Transverse colon (tissue), 4 donors: ENCODE data around the gene RNF115. TPM values are rescaled to one million over a fixed set of nuclear protein-coding genes. Genes with fewer than 3 reads are reported as not detected.

Experiments
- DNase-seq: peaks from one replicate; pipeline ENCODE4 v3.0.0-alpha.2; 2019
- H3K27ac ChIP-seq, 4 donors: fragments of 200-600 bp; sonication (generic); 2 replicates each; pipeline ENCODE4 v1.5.1; 2016 to 2018; ENCODE audit warnings: inconsistent platforms in 4 of 4
- H3K27me3 ChIP-seq: fragments of 200-600 bp; sonication (generic); 2 replicates; pipeline ENCODE4 v1.5.1; 2017; ENCODE audit warnings: inconsistent platforms
- H3K36me3 ChIP-seq, 4 donors: fragments of 200-600 bp; sonication (generic); 2 replicates each; pipeline ENCODE4 v1.5.1; 2017 to 2019; ENCODE audit warnings: inconsistent platforms in 4 of 4
- H3K4me1 ChIP-seq, 4 donors: fragments of 200-600 bp; sonication (generic); 2 replicates each; pipeline ENCODE4 v1.5.1; 2017 to 2020; ENCODE audit warnings: inconsistent platforms in 4 of 4
- H3K4me3 ChIP-seq, 4 donors: fragments of 200-600 bp; sonication (generic); 1 replicate in 1 of 4; 2 replicates in 3 of 4; pipeline versions ENCODE4 v1.5.1 to v1.6.1; 2017 to 2019; ENCODE audit warnings: inconsistent platforms in 4 of 4
- H3K9me3 ChIP-seq, 2 donors: fragments of 200-600 bp; sonication (generic); 2 replicates each; pipeline ENCODE4 v1.5.1; 2017 to 2019; ENCODE audit warnings: inconsistent platforms in 2 of 2
- CTCF ChIP-seq, 5 experiments: fragments of 200-600 bp in 3 of 5; fragments of 450-650 bp in 2 of 5; sonication (generic) in 3 of 5; IDR thresholded peaks; 1 replicate in 2 of 5; 2 replicates in 3 of 5; pipeline ENCODE4 v1.5.1; 2016 to 2017; ENCODE audit warnings: antibody characterized with exemption in 5 of 5, inconsistent platforms in 3 of 5, mild to moderate bottlenecking in 2 of 5, moderate library complexity in 1 of 5
- EP300 ChIP-seq: sonication (generic); formaldehyde crosslinking; IDR thresholded peaks from one replicate; pipeline ENCODE4 v1.6.1; 2017; ENCODE audit warnings: antibody characterized with exemption, low read depth
- POLR2A ChIP-seq: fragments of 450-650 bp; IDR thresholded peaks from one replicate; pipeline ENCODE4 v1.6.1; 2016; ENCODE audit warnings: antibody characterized with exemption, mild to moderate bottlenecking, moderate library complexity
- POLR2AphosphoS5 ChIP-seq, 3 donors: sonication (generic); formaldehyde crosslinking; IDR thresholded peaks; one replicate each; pipeline ENCODE4 v1.6.1; 2016; ENCODE audit warnings: antibody characterized with exemption in 3 of 3
- WGBS, 2 donors: methylation state at CpG; one replicate each; pipeline ENCODE4 v1.1.5; 2018; ENCODE audit warnings: low coverage in 1 of 2; 5-methylcytosine and 5-hydroxymethylcytosine counted together
- in situ Hi-C, 4 donors: fragments of 200-750 bp; cut with MboI; loops; one replicate each; pipeline versions ENCODE4 v1.15.0 to v1.15.1; 2017; ENCODE audit warnings: low sequenced_read_pairs in 3 of 4, low pct_ligation_motif_present in 1 of 4, low pct_unique_long_range_greater_than_20kb in 1 of 4
- intact Hi-C: fragments of 100-400 bp; cut with DNase I; formaldehyde crosslinking; loops from one replicate; pipeline ENCODE4 v1.15.1; 2023; ENCODE audit warnings: low total_unique reads
- total RNA-seq, 4 donors: library from RNA; depleted of rRNA; stranded (reverse); fragments of >200 nt; gene quantifications; one replicate each; pipeline ENCODE4 v1.1.0, GENCODE V29; 2016

Gene RNF115
- total RNA-seq, 4 donors from 2014 or later: 6.4 to 21.5 (median 13.3) TPM

- in situ Hi-C loops: no loop called here
Observed at GRCh38 chr1:145707183-145707867, 116.6 kb downstream of the RNF115 start, which contains the start of gene PDZK1. Gene PDZK1 (minus strand): TSS chr1:145707368. CDS start chr1:145688021, 19,347 bp downstream.

GRCh38 chr1:145706086-145706664 lies 117.7 kb downstream of the RNF115 start:
- Histone ChIP-seq H3K9me3 (no peaks in the 10 kb centered on the region), H3K4me3 (no peak overlapping the region), H3K27me3 (no peaks in the 10 kb centered on the region), H3K27ac (no peak overlapping the region), H3K4me1 (peaks cover 0 to 8% (median 5%) of the 10 kb centered on the region in 4 donors), H3K36me3 (no peaks in the 10 kb centered on the region)
- intact Hi-C loops (no loop called here), in situ Hi-C loops (no loop called here)
- DNase-seq: no peak
- WGBS, 2 donors: 85% methylated on average over 2 of the region's 2 CpGs; no CpG with 5 or more reads in 1 of the 2 donors
- no peak for TF ChIP-seq EP300
- TF ChIP-seq POLR2AphosphoS5 (IDR thresholded peaks at IDR 0.05): no peak
- TF ChIP-seq POLR2A: no peak
- TF ChIP-seq CTCF (IDR thresholded peaks at IDR 0.05): no peak

More at GRCh38 chr1:145707183-145707867, 116.6 kb downstream of the RNF115 start, which contains the start of gene PDZK1:
- Histone ChIP-seq H3K27ac (no peak within 1 kb of the TSS), H3K4me1 (peaks cover 0 to 8% (median 8%) of the 10 kb centered on the region in 4 donors), H3K36me3 (no peaks in the 10 kb centered on the region), H3K27me3 (no peaks in the 10 kb centered on the region), H3K9me3 (no peaks in the 10 kb centered on the region), H3K4me3 (no peak within 1 kb of the TSS)
- no peak for DNase-seq
- 33 to 54% methylated on average over 1 to 9 of the region's 9 CpGs for WGBS, 2 donors
- intact Hi-C loops: no loop called here
- TF ChIP-seq POLR2AphosphoS5 (IDR thresholded peaks at IDR 0.05) (no peak), EP300 (no peak), POLR2A (no peak), CTCF (IDR thresholded peaks at IDR 0.05) (no peak)

GRCh38 chr1:145705622-145706021 lies 118.3 kb downstream of the RNF115 start:
- WGBS, 2 donors: 90 to 95% methylated on average over 7 of the region's 7 CpGs
- TF ChIP-seq EP300 (no peak), CTCF (IDR thresholded peaks at IDR 0.05) (no peak), POLR2A (no peak), POLR2AphosphoS5 (IDR thresholded peaks at IDR 0.05) (no peak)
- Histone ChIP-seq H3K27ac (no peak overlapping the region), H3K36me3 (no peaks in the 10 kb centered on the region), H3K4me3 (no peak overlapping the region), H3K9me3 (no peaks in the 10 kb centered on the region), H3K27me3 (no peaks in the 10 kb centered on the region), H3K4me1 (peaks cover 0 to 8% (median 4%) of the 10 kb centered on the region in 4 donors)
- intact Hi-C loops (no loop called here), in situ Hi-C loops (no loop called here)
- no peak for DNase-seq

GRCh38 chr1:145702826-145703225 lies 121.1 kb downstream of the RNF115 start:
- Histone ChIP-seq H3K4me1 (peaks cover 0 to 8% (median 4%) of the 10 kb centered on the region in 4 donors), H3K9me3 (no peaks in the 10 kb centered on the region), H3K36me3 (no peaks in the 10 kb centered on the region), H3K4me3 (no peak overlapping the region), H3K27me3 (no peaks in the 10 kb centered on the region), H3K27ac (no peak overlapping the region)
- in situ Hi-C loops (no loop called here), intact Hi-C loops (no loop called here)
- no peak for TF ChIP-seq POLR2A
- no peak for TF ChIP-seq POLR2AphosphoS5 (IDR thresholded peaks at IDR 0.05)
- no peak for TF ChIP-seq CTCF (IDR thresholded peaks at IDR 0.05)
- TF ChIP-seq EP300: no peak
- no peak for DNase-seq
- WGBS, 2 donors: 83% methylated on average over 7 of the region's 7 CpGs; no CpG with 5 or more reads in 1 of the 2 donors
